Amniotic stem cell (primary cell): ENCODE results near the gene SS18L1.

Experiments
- DNase-seq: peaks from one replicate; lab custom pipeline; 2025; lab: John Stamatoyannopoulos, UW

Gene SS18L1

DNA sequence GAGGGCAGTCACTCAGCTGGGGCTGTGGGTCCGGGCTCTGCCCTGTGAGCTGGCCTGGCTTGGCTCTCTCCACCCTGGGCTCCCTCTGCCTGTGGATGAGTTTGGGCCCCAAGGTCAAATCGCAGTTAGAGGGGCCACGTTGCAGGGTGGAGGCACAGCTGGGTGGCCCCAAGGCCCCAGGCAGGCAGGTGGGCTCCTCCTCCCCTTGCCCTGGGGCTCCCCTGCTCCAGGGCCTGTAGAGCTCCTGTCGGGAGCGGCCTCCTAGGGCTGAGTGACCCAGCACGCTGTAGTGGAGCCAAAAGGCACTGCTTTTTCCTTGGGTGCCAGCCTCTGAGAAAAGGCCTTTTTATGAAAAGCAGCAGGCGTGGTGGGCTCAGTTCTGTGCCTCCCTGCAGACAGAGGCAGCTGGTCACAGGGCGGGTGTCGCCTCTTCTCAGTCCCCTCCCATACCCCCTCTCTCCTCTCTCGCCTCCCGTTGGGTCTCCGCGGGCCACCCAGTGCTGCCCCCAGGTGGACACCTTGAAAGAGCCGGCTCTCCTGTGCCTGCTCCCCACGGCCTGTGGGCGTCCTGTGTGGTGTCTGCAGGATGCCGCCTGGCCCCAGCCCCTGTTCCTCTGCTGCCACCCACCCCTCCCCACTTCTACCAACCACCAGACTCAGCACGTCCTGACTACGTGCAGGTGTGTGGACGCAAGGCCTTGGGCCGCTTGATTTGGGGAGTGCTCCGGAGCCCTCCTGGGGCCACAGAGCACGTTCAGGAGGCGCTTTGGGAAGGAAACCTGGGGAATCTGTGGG is 13.2 kb downstream of the SS18L1 start:
- DNase-seq = no peak

GRCh38 chr20:62157387-62158087 is 14.0 kb downstream of the SS18L1 start:
- DNase-seq = no peak

DNA sequence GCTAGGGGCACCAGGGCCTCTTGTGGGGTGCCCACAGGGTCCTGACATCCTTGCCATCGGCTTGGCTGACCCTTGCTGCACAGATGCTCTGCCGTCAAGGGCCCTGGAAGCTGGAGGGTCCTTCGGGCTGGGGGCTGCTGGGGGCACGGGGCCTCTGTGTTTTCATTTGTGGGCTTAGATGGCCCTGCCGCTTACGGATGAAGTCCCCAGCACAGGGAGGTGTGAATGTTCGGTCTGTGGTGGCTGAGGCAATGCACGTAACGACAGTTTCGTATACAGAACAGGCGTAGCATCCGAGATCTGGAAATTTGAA is 14.5 kb downstream of the SS18L1 start:
- no peak for DNase-seq

GRCh38 chr20:62158541-62158940 is 15.0 kb downstream of the SS18L1 start:
- DNase-seq = no peak

DNA sequence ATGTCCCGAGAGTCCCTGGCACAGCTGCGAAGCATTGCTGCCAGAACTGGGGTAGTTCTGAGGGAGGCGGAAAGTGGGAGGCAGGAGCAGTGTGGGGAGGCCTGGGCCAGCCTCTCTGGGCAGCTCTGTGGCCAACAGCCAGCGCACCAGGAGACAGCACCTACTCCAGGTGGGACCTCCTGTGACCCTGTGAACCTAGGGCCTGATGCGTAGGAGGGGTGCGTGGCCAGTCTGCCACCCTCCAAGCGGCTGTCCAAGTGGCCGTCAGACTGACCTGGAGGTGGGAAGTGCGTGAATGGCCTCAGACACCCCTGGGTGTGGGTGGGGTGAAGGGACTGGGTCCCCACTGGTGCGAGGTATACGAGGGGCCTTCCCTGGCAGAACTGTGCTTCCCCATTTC is 15.5 kb downstream of the SS18L1 start:
- DNase-seq = no peak

DNA sequence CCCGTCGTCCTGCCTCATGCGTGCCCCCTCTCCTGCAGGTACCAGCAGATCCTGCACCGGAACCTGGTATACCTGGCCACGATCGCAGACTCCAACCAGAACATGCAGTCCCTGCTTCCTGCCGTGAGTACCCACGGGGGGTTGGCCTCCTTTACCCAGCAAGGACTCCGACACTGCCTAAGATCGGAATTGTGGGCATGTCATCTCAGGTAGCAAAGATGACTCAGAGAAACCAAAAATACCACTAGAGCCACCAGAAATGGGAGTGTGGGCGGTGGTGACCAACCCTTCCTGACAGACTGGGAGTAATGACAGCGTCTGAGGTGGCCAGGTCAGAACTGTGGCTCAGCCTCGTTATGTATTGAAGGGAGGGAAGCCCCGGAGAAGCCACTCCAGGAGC is 16.3 kb downstream of the SS18L1 start:
- DNase-seq = no peak

GRCh38 chr20:62160253-62160652 is 16.7 kb downstream of the SS18L1 start:
- no peak for DNase-seq

DNA sequence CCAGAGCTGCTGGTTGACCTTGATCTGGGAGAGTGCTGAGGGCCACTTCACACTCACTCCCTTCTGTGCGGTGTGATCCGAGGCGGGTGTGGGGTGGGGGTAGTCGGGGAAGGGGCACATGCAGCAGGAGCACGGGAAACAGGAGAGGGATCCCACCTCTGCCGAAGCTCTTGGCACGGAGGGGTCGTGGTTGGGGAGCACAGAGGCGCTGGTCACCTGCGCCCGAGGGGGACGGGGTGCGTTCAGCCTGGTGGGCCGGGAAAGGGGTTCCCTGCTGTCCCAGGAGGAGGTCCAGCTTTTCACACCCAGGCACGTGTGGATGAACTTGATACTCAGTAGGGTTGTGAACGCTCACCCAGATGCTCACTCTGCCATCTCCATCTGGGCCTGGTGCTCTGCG is 17.3 kb downstream of the SS18L1 start:
- DNase-seq = no peak

- DNase-seq = no peak
Observed at GRCh38 chr20:62161347-62161746, 17.8 kb downstream of the SS18L1 start.

GRCh38 chr20:62162765-62163484 is 19.4 kb downstream of the SS18L1 start:
- no peak for DNase-seq

GRCh38 chr20:62163485-62163865 is 19.9 kb downstream of the SS18L1 start:
- DNase-seq = no peak

DNA sequence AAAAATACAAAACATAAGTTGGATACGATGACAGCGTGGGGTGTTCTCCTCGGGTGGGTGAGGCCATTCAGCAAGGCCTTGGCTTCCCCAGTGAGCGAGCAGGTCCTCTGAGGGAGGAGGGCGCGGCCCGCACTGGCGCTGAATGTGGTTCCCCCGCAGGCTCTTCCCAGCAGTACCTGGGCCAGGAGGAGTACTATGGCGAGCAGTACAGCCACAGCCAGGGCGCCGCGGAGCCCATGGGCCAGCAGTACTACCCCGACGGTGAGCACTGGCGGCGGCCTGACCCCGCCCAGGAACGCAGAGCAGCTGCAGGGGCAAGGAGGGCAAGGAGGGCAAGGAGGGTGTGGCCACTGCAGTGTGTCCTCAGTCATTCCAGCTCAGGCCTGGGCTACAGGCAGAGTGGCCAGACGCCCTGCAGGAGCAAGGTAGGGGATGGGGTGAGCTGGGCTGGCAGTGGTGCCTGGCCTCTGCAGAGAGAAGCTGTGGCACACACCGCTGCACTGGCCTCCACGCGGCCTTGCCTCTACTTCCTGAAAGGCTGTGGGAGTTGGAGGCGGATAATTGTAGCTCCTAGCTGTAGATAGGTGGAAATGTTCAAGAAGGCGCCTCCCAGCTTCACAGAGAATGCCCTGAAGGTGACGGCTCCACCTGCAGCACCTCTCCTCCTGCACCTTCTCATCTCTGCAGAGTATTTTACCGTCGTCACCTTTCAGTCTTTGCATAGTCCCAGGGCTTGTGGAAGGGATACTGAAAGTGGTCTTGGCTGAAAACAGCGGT is 20.6 kb downstream of the SS18L1 start:
- DNase-seq = no peak

DNA sequence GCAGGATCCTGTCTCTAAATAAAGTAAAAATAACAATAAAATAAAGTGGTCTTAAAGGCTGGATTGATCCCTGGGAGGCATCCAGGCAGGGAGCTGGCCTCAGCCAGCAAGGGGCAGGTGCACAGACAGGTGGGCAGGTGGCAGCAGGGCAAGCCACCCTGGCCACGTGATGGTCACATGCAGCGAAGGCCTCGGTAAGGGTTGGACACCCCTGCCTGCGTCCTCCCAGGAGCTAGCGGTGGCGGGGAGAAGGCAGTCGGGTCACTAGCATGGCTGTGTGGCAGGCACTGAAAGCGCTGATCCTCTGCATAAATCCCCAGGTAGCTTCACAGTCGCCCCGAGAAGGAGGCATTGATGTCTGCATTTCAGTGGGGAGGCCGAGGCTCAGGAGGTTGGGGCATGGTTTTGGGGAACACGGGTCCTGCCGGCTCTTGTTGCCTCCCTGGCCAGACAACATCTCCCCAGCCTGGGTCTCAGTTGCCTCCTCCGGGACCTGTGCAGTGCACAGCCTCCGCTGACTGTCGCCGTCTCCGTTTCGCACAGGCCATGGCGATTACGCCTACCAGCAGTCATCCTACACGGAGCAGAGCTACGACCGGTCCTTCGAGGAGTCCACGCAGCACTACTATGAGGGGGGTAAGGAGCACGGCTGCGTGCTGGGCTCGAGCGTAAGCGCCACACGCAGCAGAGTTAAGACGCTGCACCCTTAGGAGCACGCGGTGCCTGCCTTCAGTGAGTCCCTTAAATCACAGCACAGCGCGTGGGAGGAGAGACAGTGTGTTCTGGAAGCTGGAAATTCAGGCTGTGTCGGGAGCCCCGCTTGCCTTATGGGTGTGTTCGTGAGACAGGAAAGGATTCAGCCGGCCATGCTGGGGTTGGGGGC is 21.6 kb downstream of the SS18L1 start:
- no peak for DNase-seq

DNA sequence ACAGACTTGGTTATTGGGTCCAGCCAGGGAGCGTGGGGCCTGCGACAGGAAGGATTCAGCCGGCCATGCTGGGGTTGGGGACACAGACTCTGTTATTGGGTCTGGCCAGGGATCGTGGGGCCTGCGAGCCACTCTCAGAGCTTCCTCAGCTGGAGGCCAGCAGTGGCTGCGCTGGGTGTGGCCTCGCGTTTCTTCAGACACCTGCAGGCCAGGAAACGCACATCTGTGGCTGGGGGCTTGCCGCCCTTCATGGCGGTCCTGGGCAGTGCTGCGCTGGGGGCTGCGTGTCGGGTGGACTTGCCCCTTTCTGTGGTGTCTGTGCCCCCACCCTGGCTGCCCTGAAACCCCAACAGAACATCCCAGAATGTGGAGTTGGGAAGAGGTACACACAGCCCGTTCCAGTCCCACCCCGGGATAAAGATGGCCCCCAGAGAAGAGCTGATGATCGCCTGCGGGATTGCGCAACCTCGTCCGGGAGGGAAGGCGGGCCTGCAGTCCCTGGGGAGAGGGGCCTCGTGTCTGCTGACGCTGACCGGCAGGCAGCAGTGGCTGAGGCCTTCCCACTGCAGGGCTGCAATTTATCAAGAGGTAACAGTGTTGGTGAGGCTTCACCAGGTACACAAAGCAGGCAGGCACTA is 22.3 kb downstream of the SS18L1 start:
- DNase-seq = no peak

- DNase-seq = no peak
Observed at GRCh38 chr20:62167474-62167873, 23.9 kb downstream of the SS18L1 start.

- no peak for DNase-seq
Observed at GRCh38 chr20:62168061-62168460, 24.5 kb downstream of the SS18L1 start.

GRCh38 chr20:62168890-62169435 is 25.4 kb downstream of the SS18L1 start:
- no peak for DNase-seq

DNA sequence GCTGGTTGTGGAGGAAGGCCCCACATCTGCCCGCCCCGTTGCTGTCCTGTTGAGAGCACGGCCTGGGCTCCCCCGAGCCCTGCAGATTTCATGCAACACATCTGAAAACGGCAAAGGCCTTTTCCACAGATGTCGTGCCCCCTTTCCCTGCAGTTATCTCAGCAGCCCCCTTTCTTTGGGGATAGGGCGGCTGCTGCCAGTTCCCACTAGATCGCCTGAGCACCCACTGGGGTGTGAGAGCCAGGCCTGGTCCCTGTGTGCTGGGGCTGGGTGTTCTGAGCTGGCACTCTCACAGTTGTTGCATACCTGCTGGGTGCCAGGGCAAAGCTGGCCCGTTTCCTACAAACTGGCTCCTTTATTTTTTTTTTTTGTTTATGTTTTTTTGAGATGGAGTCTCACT is 27.0 kb downstream of the SS18L1 start:
- DNase-seq = no peak

DNA sequence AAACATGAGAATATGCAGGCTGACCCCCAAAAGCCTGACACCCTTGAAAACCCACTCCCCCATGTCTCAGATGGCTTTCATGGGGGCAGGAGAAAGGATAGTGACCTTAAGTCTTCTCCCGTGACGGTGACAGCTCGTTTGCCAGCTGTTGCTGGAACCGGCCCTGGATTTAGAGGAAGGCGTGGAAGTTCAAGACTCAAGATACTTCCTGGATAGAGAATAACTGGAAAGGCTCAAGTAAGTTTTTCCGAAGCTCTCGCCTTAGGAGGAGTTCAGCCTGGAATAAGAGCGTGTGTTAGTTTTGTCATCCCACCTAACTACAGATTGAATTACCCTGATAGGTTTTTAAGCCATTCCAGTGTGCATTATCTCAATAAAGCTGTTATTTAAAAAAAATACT is 27.7 kb downstream of the SS18L1 start:
- DNase-seq = no peak

DNA sequence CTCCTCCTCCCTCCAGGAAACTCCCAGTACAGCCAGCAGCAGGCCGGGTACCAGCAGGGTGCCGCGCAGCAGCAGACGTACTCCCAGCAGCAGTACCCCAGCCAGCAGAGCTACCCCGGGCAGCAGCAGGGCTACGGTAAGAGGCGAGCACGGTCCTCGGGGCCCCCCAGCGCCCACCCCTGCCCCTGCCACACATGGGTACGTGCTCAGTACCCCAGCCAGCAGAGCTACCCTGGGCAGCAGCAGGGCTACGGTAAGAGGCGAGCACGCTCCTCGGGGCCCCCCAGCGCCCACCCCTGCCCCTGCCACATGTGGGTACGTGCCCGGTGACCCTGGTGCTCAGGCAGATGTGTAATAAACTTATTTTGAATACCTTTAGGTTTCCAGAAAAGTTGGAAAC is 29.1 kb downstream of the SS18L1 start:
- DNase-seq = no peak
